DMS79 treated with DMSO at 0.1 percent for 48 hours (cell line): ENCODE results near the gene EPHX1.
"Not testable (repeated sequence)": the region's sequence is repeated elsewhere in the genome, so short reads cannot be mapped to it uniquely, and the experiment has no call there.

ENCODE experiments used
- DNase-seq: peaks from one replicate; lab custom pipeline; 2025; lab: John Stamatoyannopoulos, UW

Gene EPHX1

DNA sequence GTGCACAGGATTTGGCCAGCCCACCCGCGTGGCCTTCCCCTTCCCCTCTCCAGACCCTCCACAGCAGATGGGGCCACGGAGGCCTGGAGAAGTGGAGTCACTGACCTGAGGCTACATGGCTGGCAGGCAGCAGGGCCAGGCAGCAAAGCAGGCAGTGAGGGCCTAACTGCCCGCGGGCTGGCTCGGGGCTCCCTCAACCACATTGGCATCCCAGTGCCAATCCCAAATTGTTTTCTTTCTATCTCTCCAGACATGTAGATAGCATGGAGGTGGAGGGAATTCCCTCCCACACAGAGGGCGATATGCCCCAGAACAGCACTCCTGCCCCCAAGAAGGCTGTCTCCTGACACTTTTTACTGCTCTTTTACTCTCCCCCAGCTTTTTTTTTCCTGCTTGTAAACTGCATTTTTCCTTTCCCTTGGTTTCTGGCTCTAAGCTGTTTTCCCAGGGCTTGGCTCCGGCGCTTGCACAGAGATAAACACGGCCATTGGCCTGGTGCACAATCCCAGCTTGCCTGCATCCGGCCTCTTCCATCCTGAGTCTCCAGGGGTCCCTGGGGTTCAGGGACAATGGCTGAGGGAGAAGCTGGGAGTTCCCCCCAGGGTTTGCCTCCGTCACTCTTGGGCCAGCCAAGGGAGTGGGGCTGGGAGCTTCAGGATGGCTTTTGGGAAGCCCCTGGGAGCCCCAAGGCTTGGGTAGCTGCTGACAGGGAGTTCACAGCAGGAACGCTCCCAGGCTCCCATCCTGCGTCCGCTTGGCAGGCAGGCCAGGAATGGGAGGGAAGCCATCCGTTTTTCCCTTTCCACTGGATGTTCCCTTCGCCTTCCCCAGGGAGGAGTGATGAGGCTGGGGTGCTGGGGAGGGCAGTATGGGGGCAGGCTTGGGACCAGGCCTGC is 7.0 kb downstream of the EPHX1 start:
- no peak for DNase-seq

DNA sequence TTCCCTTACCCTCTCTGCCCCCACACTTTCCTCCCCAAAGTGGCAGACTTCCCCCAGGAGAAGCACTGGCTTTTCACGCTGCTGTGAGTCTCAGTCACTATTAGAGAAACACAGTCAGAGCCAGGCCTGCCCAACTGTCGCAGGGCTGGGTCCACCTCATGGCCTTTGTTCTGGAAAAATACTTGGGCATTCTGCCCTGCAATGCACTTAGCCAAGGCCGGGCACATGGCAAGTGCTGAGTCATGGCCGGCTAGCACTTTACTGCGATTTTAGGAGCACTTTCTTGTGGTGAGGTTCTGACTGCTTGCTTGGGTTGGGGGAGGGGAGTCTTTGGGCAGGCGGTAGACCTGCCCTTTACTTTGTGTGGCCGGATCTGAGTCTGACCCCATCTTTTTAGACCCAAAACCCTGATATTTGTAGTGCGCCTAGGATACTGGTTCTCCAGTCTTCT is 7.7 kb downstream of the EPHX1 start:
- DNase-seq, result peak; percentile 86

DNA sequence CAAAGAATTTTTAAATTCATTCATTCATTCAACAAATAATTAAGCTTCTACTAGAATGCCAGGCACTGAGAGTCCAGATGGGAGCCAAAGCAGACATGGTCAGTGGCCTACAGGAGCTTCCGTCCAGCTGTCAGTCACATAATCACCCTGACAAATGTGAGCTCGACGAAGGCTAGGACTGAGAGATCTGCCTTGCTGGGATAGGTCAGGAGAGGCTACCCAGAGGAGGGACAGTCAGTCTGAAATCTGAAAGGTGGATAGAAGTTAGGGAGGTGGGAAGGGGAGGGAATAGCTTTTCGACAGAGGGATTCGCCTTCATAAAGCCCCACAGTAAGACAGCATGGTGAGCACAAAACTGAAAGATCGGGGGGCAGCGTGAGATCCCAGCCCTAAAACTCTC is 8.3 kb downstream of the EPHX1 start:
- DNase-seq, result no peak

DNA sequence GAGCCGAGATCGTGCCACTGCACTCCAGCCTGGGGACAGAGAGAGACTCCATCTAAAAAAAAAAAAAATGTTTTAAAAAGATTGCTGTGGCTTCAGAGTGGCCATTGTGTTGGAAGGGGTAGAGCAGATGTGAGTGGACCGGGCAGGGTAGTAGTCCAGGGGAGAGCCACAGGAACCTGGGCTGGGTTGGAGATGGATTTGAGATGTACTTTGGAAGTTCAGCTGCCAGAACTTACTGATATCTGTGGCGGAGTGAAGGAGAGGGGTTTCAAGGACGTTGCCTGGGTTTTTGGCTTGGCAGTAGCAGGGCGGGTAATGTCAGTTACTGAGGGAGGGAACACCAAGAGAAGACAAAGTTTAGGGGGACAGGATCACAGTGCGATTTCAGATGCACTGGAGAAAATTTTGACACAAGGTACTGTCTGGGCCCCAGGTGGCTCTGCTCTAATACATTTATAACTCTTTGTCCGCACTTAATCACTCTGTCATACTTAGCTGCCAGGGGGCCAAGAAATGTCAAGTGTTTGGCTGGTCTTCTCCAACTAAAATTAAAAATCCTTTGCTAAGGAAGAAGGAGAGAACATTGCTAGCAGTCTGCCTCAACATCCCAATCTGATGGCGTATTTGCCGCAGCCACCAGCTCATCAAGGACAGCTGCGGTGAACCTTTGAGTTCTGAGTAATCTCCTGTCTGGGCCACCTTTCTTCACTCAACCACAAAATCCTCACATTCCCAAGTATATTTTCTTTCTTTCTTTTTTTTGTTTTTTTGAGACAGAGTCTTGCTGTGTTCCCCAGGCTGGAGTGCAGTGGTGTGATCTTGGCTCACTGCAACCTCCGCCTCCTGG is 9.6 kb downstream of the EPHX1 start:
- no peak for DNase-seq

DNA sequence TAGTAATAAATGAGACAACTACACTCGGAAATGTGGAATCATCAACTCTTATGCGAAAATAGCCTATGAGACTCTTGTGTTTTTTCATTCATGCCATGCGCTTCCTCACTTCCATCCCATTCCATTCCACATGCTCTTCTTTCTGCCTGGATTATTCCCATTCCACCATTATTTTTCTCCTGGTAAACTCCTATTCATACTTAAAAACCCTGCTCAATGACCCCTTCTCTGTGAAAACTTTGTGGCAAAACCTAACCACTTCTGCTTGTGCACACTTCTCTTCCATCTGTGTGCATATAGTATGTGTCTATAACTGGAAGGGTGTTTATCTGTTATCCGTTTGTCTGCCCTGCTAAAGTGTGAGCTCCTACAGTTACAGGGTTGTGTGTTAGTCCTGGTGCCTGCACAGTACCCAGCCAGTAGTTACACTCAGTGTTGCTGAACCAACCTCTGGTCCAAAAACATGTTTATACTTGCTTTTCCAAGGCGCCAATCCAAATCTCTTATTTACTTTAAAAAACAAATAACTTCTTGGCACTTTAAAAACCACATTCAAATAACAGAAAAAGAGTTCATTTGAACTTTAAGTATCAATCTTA is 10.7 kb downstream of the EPHX1 start:
- DNase-seq, result peak; percentile 79

DNA sequence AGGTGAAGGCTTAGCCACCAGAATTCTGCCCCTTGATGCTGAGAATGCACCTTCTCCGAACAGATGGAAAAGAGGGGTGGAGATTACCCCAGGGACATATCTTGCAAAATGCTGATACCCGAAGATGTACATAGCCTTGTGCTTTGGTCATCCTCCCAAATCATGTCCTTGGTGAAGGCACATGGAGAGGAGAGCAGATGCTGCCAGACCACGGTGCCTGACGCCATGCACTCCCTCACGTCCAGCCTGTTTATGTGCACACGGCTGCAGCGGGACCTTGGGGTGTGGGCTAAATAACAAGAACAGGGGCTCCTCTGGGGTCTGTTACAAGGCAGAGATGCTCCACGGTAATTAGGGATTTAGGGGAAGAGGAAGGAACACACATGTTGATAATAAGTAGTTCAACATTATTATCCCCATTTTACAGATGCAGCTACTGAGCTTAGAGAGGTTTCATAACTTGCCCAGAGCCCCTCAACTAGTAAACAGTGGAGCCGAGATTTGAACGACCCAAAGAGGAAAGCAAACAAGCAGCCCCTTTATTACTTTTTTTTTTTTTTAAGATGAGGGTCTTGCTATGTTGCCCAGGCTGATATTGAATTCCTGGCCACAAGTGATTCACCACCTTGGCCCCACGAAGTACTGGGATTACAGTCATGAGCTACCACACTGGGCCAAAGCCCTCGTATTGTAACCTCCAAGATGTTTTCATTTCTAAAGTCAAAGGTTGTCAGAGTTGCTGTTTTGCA is 12.9 kb downstream of the EPHX1 start:
- DNase-seq, result no peak

DNA sequence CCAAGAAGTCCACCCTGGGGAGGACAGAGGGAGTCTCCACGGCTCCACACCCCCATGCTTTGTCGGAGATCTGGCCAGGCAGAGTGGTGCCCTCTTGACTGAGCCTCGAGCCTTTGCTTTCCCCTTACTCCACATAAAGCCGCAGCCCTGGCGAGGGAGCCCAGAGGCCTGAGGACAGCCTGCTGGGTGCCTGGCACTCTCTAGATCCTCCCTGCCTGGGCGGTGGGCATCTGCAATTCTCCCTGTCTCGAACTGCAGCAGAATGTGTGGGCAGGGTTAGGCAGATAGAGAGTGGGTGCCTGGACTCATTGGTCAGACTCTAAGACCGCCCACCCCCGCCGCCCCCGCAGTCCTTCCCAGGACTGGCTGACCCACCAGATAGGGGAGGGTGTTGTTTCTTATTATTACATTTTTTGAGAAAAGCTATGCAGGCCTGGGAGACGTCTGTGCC is 13.9 kb downstream of the EPHX1 start:
- DNase-seq, result no peak

DNA sequence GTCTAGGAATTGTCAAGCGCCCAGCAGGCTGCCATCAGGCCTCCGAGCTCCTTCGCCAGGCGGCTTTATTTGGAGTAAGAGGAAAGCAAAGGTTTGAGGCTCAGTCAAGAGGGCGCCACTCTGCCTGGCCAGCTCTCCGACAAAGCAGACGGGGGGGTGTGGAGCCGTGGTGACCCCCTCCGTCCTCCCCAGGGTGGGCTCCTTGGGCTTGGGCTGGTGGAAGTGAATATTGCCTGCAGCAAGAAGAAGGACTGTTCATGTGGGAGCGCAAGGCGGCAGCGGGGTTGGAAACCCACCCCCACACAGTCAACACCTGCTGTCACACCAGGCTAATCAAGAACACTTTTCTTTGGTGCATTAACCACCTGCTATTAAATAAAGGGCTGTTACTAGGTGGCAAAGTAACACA is 14.6 kb downstream of the EPHX1 start:
- DNase-seq, result peak; percentile 58

DNA sequence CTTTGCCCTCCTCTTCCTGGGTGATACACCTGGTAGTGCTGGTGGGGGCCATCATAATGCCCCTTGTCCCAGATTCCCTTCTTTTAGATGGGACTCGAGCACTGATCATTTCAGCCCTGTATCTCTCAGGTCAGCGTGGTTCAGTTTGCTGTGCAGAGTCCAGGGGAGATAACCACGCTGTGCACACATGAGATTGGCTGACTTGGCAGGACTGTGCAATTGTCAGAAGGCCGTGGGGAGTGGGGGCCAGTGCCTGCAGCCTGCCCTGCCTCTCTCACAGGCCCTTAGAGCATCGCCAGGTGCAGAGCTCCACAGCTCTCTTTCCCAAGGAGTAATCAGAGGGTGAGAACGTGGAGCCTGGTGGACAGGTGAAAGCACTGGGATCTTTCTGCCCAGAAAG is 15.2 kb downstream of the EPHX1 start:
- DNase-seq, result peak; percentile 74

DNA sequence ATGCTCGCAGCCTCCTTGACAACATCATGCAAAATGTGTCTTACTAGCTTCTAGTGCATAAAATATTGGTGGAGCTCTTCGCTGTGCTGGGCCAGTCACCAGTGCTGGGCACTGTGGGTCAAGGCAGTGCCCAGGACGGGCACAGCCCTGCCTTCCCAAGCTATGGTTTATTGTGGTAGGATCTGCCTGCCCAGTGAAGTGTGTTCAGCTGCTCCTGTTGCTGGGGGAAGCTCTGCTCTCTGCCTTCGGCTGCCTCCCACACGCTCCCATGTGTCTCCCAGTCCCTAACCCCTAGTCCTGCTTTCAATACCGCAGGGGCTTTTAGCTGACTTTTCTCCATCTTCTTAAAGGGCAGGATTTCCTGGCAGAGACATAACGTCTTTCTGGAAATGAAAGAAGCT is 15.7 kb downstream of the EPHX1 start:
- no peak for DNase-seq

DNA sequence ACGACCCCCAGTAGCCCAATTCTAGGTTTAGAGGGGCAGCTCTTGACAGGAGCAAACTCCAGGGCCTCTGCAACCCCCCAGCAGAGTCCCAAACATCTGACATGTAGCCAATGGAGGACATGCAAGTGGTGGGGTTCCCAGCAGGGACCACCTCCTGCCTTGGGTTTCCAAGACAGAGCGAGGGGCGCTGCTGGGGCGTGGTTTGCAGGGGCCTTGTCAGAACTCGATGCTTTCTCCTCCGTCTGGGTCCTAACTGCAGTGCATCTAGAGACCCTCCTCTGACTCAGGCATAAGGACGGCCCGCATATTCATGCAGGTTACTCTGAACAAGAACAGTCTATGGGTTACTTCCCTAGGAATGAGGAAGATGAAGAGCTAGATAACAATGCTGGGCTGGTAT is 17.2 kb downstream of the EPHX1 start:
- no peak for DNase-seq

DNA sequence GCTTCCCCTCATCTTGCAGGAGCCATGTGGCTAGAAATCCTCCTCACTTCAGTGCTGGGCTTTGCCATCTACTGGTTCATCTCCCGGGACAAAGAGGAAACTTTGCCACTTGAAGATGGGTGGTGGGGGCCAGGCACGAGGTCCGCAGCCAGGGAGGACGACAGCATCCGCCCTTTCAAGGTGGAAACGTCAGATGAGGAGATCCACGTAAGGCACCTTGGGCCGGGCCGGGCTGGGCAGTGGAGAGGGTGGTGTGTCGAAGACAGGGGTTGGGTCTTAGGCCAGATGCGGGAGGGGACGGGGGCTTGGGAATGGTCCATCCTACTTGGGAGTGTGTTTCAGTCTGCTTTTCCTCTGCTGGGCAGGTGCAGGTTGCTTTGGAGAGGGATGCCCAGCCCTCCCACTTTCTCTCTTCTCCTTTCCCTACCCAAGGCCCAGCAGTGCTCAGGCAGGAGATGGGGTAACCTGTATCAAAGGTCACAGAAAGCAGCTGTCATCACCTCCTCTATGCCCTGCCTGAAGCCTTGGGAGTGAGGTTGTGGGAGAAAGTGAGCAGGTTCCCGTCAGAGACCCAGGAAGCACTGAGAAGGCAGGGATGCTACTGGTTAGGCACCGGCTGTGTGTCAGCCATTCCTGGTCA is 18.9 kb downstream of the EPHX1 start:
- DNase-seq, result no peak

DNA sequence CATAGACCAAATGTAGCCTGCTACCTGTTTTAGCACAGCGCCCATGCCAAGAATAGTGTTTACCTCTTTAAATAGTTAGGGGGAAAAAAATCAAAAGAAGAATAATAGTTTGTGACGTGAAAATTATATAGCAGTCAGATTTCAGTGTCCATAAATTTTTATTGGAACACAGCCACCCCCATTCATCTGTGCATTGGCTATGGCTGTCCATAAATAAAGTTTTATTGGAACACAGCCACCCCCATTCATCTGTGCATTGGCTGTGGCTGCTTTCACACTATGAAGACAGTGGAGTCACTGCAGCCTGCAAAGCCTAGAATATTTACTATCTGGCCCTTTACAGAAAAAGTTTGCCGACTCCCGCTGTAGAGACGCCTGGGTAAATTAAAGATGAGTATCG is 20.9 kb downstream of the EPHX1 start:
- DNase-seq, result no peak

DNA sequence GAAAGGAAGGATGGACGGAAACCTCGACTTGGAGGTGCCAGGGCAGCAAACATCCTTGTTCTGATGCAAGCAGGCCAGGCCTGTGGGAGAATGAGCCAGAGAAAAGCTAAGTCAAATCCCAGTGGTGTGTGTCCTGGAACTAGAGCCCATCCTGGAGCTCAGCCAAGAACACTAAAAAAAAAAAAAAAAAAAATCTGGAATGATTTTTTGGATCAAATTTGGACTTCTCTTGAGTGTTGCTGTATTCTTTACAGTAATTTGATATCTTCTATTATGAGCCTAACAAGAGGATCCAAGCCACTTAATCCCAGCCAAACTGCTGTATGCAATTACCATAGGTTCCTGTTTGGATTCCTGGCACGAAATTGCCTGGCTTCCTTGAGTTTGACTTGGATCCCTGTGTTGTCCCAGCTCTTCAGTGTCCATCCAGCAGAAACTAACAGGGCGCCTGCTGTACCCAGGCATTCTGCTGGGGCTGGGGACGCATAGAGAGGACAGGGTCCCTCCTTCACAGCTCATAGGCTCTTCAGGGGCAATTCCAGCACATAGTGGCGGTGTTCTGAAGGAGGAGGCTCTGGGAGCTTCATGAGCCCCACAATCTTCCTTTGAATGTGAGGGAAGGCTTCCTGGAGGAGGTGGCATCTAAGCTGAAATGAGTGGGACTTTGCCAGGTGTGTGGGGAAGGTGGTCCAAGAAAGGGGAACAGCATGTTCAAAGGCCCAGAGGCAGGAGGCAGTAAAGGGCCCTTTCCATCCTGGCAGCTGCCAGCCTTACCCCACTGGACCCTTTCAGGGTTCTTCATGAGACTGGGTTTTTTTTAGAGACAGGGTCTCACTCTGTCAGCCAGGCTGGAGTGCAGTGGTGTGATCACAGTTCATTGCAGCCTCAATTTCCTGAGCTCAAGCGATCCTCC is 24.7 kb downstream of the EPHX1 start:
- peak; percentile 97 for DNase-seq

DNA sequence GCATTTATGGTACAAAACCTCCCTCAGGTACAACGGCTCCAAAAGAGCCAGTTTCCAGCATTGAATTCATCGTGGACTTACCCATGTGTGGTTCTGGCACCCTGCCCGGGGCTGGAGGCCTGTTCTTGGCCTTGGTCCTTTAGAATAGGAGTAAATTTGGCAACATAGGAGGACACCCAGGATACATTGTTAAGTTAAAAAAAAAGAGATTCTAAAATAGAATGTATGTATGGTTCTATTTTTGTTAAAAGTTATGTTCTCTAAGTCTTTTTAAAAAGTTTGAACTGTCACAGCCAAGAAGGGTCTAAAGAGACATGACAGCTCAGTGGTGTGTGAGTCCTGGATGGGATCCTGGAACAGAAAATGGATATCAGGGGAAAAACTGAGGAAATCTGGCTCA is 25.9 kb downstream of the EPHX1 start:
- no peak for DNase-seq

DNA sequence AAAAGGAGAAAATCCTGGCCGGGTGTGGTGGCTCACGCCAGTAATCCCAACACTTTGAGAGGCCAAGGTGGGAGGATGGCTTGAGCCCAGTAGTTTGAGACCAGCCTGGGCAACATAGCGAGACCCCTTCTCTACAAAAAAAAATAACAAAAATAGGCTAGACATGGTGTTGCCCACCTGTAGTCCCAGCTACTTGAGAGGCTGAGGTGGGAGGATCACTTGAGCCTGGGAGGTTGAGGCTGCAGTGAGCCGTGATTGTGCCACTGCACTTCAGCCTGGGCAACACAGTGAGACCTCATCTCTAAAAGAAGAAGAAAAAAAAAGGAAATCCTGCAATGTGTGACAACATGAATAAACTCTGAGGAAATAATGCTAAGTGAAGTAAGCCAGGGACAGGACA is 26.4 kb downstream of the EPHX1 start:
- not testable (repeated sequence) for DNase-seq

DNA sequence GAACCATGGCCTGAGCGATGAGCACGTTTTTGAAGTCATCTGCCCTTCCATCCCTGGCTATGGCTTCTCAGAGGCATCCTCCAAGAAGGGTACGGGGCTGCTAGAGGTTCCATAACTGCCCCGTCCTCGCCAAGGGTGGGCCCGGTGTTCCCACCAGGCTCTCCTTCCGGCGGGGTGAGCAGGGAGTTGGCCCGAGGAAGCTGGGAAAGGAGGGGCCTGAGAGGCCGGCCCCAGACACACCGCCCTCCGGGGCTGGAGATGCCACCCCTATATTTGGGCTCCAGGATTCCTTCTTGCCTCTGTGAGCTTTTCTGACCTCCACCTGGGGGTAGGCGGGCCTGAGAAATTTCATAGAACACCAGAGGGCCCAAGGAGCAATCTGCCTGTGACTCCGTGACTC is 28.9 kb downstream of the EPHX1 start:
- no peak for DNase-seq

DNA sequence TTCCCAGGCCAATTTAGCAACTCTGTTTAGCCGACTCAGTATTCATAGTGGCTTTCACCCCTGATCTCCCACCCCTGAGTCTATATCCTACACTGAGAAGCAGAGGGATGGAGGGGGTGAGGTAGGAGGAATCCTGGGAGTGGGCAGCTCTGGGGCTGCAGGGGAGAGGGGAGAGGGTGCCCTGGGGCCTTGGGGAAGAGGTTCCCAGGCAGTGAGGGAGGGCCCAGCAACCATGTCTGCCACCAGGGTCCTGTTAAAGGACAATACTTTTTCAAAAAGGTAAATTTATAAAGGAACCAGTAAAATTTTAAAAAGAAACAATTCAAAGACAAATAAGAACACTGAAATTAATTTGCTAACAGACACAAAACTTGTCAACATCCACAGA is 30.3 kb downstream of the EPHX1 start:
- no peak for DNase-seq

DNA sequence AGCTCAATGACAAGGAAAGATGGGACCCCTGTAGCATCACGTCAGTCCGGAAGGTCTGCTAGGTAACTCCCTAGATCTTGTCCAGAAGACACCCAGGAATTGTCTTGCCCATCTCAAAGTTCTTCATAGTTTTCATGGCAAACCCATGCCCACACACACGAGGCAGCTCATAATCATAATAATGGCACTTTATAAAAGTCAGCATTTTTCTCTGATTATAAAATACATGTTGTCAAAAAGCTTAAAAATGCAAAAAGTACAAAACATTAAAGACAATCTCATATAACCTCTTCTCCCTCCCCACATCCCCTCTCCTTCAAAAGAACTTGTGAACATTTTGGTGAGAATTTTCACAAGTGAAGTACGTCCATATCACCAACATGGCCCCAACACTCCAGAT is 30.8 kb downstream of the EPHX1 start:
- no peak for DNase-seq

DNA sequence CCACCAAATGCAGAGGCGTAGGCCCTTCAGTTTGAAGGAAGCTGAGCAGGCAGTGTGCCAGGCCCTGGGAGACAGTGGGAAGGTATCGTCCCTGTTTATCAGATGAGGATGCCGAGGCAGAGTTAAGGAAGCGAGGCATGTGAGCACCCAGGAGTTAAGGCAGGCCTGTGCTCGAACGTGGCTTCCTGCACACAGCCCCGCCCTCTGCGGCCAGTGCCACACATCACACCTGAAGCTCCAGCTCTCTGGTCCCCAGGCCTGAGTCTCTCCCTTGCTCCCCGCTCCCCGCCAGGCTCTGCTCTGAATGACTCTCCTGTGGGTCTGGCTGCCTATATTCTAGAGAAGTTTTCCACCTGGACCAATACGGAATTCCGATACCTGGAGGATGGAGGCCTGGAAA is 32.1 kb downstream of the EPHX1 start:
- no peak for DNase-seq
